IgD-negative memory B cell (primary cell): Measurements from ENCODE around the gene LITAF. TPM values are rescaled to one million over a fixed set of nuclear protein-coding genes. Genes with fewer than 3 reads are reported as not detected.
"Not testable (repeated sequence)": the region's sequence is repeated elsewhere in the genome, so short reads cannot be mapped to it uniquely, and the experiment has no call there.

Experiments
- H3K27ac Mint-ChIP-seq, 3 donors: one replicate each; pipeline ENCODE4 v1.8.0; 2020 to 2022; ENCODE audit warnings: mild to moderate bottlenecking in 3 of 3, mixed read lengths in 3 of 3, moderate library complexity in 1 of 3
- H3K27me3 Mint-ChIP-seq: one replicate; pipeline ENCODE4 v1.8.0; 2021; ENCODE audit warnings: mixed read lengths
- H3K36me3 Mint-ChIP-seq: one replicate; pipeline ENCODE4 v1.8.0; 2020; ENCODE audit warnings: mild to moderate bottlenecking, mixed read lengths
- H3K4me1 Mint-ChIP-seq, 3 donors: one replicate each; pipeline ENCODE4 v1.8.0; 2020 to 2022; ENCODE audit warnings: mixed read lengths in 3 of 3, mild to moderate bottlenecking in 1 of 3
- H3K4me3 Mint-ChIP-seq, 4 donors: one replicate each; pipeline ENCODE4 v1.8.0; 2020 to 2022; ENCODE audit warnings: mild to moderate bottlenecking in 4 of 4, mixed read lengths in 4 of 4, moderate library complexity in 3 of 4
- H3K9me3 Mint-ChIP-seq, 3 donors: one replicate each; pipeline ENCODE4 v1.8.0; 2020 to 2021; ENCODE audit warnings: mixed read lengths in 3 of 3, mild to moderate bottlenecking in 1 of 3
- polyA plus RNA-seq: library from polyadenylated mRNA; unstranded; fragments of 300-500 nt; fragmentation: Illumina TruSeq; gene quantifications from one replicate; pipeline ENCODE4 v1.2.3, GENCODE V29; 2021

The LITAF gene
- polyA plus RNA-seq, 1 donor from 2014 or later = 318 TPM

DNA sequence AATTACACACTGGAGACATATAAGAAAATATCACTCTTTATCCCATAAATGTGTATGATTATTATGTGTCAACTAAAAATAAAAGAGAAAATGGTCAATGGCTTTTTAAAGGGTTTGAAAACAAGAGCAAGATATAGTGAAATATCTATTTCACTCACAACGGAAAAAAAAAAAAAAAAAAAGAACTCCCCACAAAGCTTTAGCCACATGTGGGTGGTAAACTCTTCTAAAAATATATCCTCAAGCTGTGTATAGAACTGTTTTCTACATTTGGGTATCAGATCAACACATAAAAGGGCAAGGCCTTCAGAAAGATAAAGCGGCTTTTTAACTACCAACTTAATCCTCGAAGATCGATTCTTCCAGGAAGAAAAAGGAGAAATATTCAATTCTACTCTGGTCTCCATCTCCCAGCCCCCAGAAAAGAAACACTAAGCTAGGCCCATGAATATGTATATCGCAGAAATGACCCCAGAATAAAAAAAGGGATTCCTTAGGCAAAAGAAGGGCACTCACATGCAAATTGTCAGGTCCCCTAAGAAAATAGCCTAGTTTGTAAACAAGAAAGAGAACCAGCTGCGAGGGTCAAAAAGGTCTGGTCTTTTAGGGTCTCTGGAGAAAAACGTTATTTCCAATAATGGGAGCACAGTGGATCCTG, 4.4 kb downstream of the LITAF start:
- H3K9me3 Mint-ChIP-seq = no peaks in the 10 kb centered on the region

DNA sequence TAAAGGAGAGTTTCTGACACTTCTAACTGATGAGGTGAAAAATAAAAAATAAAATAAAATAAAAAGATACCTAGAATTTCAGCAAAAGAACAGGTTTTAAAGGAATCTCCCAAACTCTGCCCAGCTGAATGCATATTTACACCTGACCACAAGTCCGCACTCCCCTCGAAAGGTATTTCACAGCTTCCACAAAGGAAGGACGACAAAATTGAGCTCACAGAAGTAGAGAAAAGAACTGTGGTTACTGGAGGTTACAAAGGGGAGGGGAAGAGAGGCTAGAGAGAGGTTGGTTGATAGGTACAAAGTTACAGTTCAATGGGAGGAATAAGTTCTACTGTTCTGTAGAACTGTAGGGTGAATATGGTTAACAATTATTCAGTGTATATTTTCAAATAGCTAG, 5.0 kb downstream of the LITAF start:
- Mint-ChIP-seq H3K9me3 (no peaks in the 10 kb centered on the region), H3K27ac (peak overlapping the region; percentile 63 to 80 (median 79)), H3K36me3 (peaks cover 4% of the 10 kb centered on the region), H3K27me3 (no peaks in the 10 kb centered on the region), H3K4me3 (peak overlapping the region; percentile 61 to 84 (median 73)), H3K4me1 (peaks cover 55 to 65% (median 60%) of the 10 kb centered on the region in 3 donors)

More for the DNA sequence above, 4.4 kb downstream of the LITAF start:
- peak overlapping the region; percentile 61 to 84 (median 73) for H3K4me3 Mint-ChIP-seq
- peak overlapping the region; percentile 63 to 80 (median 79) for H3K27ac Mint-ChIP-seq
- H3K4me1 Mint-ChIP-seq = peaks cover 52 to 60% (median 55%) of the 10 kb centered on the region in 3 donors
- H3K27me3 Mint-ChIP-seq = no peaks in the 10 kb centered on the region
- peaks cover 4% of the 10 kb centered on the region for H3K36me3 Mint-ChIP-seq

DNA sequence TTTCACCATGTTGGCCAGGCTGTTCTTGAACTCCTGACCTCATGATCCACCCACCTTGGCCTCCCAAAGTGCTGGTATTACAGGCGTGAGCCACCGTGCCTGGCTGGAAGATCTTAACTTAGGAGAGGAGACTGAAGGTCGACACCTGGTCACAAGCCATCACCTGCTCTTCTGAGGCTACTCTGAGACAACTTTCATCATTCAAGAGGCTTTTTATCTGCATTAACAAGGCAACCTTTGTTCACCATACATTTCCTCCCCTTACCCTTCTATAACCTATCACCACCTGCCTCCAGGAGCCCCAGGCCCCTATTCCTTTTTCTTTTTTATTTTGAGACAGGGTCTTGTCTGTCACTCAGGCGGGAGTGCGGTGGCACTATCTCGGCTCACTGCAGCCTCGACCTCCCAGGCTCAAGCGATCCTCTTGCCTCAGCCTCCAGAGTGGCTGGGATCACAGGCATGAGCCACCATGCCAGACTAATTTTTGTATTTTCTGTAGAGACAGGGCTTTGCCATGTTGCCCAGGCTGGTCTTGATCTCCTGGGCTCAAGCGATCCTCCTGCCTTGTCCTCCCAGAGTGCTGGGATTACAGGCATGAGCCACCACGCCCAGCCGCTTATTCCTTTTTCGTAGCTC, 6.2 kb downstream of the LITAF start:
- Mint-ChIP-seq H3K27ac (peak overlapping the region; percentile 37 to 80 (median 46)), H3K36me3 (peaks cover 4% of the 10 kb centered on the region), H3K4me1 (peaks cover 50 to 68% (median 66%) of the 10 kb centered on the region in 3 donors), H3K27me3 (no peaks in the 10 kb centered on the region), H3K9me3 (no peaks in the 10 kb centered on the region), H3K4me3 (peak overlapping the region in 3 of 4 donors; percentile 15 to 67 (median 39))

DNA sequence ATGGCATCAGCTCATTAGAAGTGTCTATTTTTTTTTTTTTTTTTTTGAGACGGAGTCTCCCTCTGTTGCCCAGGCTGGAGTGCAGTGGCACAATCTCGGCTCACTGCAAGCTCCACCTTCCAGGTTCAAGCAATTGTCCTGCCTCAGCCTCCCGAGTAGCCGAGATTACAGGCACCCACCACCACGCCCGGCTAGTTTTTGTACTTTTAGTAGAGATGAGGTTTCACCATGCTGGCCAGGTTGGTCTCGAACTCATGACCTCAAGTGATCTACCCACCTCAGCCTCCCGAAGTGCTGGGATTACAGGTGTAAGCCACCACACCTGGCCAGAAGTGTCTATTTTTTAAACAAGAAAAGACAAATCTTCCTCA, 9.4 kb downstream of the LITAF start:
- not testable (repeated sequence) for H3K27me3 Mint-ChIP-seq, H3K36me3 Mint-ChIP-seq, H3K9me3 Mint-ChIP-seq
- Mint-ChIP-seq H3K4me3 (peak overlapping the region; percentile 3 to 91 (median 54)), H3K27ac (peak overlapping the region in 2 of 3 donors; percentile 78 to 96), H3K4me1 (peaks cover 34 to 63% (median 61%) of the 10 kb centered on the region in 3 donors)

DNA sequence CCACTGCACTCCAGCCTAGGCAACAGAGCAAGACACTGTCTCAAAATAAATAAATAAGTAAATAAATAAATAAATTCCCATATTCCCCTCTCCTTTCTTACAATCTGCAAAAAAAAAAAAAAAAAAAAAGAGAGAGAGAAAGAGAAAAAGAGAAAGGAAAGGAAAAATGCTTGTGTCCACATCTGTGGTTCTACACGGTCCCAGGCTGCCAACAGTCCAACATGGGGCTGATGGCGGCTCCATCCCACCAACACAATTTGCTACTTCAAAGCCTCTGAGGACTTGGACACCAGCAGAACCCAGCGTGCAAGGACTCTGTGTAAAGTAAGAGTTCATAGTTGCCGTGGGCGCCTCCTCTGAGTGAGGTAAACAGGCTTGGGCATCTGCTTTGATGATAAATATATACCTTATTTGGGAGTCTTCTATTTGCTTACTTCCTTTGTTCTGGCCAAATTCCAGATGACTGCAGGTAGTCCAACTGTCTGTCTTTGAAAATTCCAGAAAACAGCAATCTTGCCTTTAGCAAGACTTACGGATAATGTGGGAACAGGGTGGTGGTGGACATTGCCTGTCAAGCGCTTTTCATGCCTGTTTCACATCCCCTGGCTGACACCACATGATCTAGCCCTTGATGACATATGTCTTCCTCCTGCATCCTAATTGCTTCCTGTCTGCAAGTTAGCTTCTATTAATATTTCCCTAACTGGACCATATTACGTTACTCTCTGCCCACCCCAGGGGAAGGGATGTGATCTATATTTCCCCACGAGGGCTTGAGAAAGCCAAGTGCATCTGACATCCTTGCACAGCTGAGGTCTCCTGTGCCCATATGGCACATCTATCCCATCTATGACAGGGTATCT, 10.1 kb downstream of the LITAF start:
- Mint-ChIP-seq H3K9me3 (no peaks in the 10 kb centered on the region), H3K27me3 (no peaks in the 10 kb centered on the region), H3K36me3 (peaks cover 11% of the 10 kb centered on the region), H3K4me3 (peak overlapping the region; percentile 26 to 91 (median 74)), H3K27ac (peak overlapping the region; percentile 27 to 96 (median 78)), H3K4me1 (peaks cover 32 to 61% (median 58%) of the 10 kb centered on the region in 3 donors)

DNA sequence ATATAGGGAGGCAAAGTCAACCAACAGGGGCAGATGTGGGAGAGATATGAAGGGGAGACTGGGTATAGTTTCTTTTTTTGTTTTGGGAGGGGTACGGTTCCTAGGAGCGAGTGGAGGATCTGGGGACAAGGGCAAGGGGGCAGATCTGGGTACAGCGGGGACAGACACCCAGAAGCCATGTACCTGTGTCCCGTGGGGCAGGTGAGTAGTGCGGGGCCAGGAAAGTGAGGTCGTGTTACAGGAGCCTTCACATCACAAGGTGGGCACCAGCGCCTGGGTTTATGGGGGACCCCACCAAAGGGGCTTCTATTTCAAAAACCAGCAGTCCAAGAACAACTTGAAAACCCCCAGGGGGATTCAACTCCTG, 11.5 kb downstream of the LITAF start:
- H3K27me3 Mint-ChIP-seq = no peaks in the 10 kb centered on the region
- peaks cover 11% of the 10 kb centered on the region for H3K36me3 Mint-ChIP-seq
- peaks cover 30 to 62% (median 56%) of the 10 kb centered on the region in 3 donors for H3K4me1 Mint-ChIP-seq
- H3K27ac Mint-ChIP-seq = peak overlapping the region; percentile 63 to 98 (median 70)
- H3K9me3 Mint-ChIP-seq = no peaks in the 10 kb centered on the region
- H3K4me3 Mint-ChIP-seq = peak overlapping the region in 3 of 4 donors; percentile 25 to 84 (median 43)

DNA sequence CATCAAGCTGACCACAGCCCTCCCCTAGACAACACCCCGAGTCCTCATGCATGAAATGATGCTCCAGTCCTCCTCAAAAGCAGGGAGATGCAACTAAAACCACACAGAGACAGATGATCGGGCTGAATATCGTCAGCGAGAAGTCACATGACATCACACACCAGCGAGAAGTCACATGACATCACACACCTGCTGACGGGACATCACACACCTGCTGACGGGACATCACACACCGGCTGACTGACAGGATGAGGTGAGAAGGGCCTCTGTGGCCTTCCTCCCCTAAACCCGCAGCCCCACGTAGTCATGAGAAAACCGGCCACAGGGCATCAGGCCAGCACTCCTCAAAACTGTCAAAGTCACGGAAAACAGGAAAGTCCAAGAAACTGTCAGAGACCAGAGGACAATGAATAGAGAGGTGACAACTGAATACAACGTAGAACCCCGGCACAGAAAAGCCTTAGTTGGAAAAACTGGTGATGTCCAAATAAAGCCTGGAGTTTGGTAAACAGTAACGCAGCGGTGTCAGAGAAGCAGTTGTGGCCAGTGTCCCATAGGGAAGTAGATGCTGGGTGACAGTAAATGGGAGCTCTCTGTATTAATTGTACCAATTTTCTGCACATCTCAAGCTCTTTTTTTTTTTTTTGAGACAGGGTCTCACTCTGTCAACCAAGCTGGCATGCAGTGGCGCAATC, 14.3 kb downstream of the LITAF start:
- Mint-ChIP-seq H3K27ac (peak overlapping the region; percentile 86 to 96 (median 91)), H3K36me3 (peaks cover 9% of the 10 kb centered on the region), H3K27me3 (no peaks in the 10 kb centered on the region), H3K9me3 (no peaks in the 10 kb centered on the region), H3K4me3 (peak overlapping the region; percentile 3 to 76 (median 50)), H3K4me1 (peaks cover 29 to 48% (median 47%) of the 10 kb centered on the region in 3 donors)

DNA sequence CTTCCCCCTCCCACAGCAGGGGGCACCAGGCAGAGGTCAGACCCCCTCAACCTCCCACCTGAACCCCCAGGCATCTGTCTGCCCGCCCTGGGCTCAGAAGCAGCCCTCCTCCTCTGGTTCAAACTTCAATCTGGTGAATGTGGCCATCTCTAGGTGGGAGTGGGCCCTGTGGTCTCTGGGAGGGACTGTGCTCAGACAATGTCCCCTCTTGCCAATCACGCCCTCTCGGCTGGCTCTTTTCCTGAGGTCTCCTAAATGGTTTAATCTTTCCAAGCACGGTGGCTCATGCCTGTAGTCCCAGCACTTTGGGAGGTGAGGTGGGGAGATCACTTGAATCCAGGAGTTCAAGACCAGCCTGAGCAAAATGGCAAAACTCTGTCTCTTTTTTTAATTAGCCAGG, 15.2 kb downstream of the LITAF start:
- Mint-ChIP-seq H3K4me1 (peaks cover 28 to 42% (median 41%) of the 10 kb centered on the region in 3 donors), H3K27me3 (no peaks in the 10 kb centered on the region), H3K9me3 (no peaks in the 10 kb centered on the region)

DNA sequence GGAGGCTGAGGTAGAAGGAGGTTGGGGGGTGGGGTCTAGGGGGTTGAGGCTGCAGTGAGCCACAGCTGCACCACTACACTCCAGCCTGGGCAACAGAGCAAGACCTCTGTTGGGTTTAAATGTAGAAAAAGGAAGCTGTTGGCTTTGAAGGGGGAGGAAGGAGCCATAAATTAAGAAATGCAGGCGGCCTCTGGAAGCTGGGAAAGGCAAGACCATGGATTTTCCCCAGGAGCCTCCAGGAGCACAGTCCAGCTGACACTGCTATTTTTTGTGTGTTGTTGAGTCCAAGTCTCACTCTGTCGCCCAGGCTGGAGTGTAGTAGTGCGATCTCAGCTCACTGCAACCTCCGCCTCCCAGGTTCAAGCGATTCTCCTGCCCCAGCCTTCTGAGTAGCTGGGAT, 15.9 kb downstream of the LITAF start:
- H3K4me3 Mint-ChIP-seq = peak overlapping the region in 2 of 4 donors; percentile 25 to 74
- H3K4me1 Mint-ChIP-seq = peaks cover 35 to 47% (median 40%) of the 10 kb centered on the region in 3 donors

More for the DNA sequence above, 15.2 kb downstream of the LITAF start:
- Mint-ChIP-seq H3K27ac (peak overlapping the region; percentile 74 to 96 (median 86)), H3K4me3 (peak overlapping the region in 3 of 4 donors; percentile 25 to 74 (median 67)), H3K36me3 (peaks cover 14% of the 10 kb centered on the region)

DNA sequence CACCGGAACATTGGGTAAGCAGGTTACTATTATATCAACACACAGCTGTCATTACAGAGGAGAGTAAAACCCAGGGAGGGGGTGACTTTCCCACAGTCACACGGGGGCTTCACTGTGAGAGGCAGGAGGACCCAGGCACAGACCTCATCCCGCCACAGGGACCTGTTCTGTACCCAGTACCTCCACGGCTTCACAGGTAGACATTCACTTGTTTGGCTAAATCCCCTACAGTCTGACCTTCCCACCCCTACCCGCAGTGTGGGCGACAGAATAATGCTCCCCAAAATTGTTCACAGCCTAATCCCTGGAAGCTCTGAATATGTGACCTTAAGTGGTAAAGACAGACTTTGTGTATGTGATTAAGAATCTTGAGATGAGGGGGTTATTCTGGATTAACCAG, 16.5 kb downstream of the LITAF start:
- H3K36me3 Mint-ChIP-seq = peaks cover 14% of the 10 kb centered on the region
- no peaks in the 10 kb centered on the region for H3K9me3 Mint-ChIP-seq
- H3K27ac Mint-ChIP-seq = peak overlapping the region; percentile 31 to 86 (median 74)
- H3K27me3 Mint-ChIP-seq = no peaks in the 10 kb centered on the region
- peak overlapping the region in 1 of 4 donors; percentile 11 for H3K4me3 Mint-ChIP-seq
- H3K4me1 Mint-ChIP-seq = peaks cover 33 to 46% (median 35%) of the 10 kb centered on the region in 3 donors

More for the DNA sequence above, 15.9 kb downstream of the LITAF start:
- Mint-ChIP-seq H3K9me3 (no peaks in the 10 kb centered on the region), H3K36me3 (peaks cover 14% of the 10 kb centered on the region), H3K27me3 (no peaks in the 10 kb centered on the region), H3K27ac (peak overlapping the region; percentile 39 to 86 (median 74))

DNA sequence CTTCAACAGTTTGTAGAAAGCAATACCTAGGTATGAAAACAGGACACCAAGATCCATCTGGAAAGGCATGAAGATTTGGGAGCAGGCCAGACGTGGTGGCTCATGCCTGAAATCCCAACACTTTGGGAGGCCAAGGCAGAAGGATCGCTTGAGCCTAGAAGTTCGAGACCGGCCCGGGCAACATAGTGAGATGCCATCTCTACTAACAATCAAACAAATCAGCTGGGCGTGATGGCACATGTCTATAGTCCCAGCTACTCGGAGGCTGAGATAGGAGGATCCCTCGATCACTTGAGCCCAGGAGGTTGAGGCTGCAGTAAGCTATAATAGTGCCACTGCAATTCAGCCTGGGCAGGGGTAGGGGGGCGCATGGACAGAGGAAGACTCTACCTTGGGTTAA, 20.3 kb downstream of the LITAF start:
- Mint-ChIP-seq H3K27ac (peak overlapping the region; percentile 27 to 79 (median 76)), H3K27me3 (no peaks in the 10 kb centered on the region), H3K9me3 (no peaks in the 10 kb centered on the region), H3K36me3 (peaks cover 10% of the 10 kb centered on the region), H3K4me1 (peaks cover 23 to 38% (median 28%) of the 10 kb centered on the region in 3 donors), H3K4me3 (peak overlapping the region in 1 of 4 donors; percentile 7)

DNA sequence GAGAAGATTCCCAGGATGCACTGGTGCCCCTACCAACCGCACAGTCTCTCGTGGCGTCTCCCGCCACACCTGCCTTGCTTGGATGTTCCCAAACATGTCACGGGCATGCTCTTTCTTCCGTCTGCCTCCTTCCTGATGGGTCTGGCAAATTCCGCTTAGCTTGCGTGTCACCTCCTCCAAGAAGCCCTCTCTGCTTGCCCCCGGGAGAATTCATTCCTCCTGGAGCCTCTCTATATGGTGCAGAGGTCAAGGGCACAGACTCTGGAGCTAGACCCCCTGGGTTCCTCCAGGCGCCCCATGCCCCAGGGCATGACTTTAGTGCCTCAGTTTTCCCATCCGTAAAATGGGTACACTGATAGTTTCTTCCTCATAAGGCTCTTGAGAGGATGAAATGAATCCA, 21.1 kb downstream of the LITAF start:
- Mint-ChIP-seq H3K4me3 (no peak overlapping the region), H3K27ac (peak overlapping the region in 2 of 3 donors; percentile 79 to 81)

DNA sequence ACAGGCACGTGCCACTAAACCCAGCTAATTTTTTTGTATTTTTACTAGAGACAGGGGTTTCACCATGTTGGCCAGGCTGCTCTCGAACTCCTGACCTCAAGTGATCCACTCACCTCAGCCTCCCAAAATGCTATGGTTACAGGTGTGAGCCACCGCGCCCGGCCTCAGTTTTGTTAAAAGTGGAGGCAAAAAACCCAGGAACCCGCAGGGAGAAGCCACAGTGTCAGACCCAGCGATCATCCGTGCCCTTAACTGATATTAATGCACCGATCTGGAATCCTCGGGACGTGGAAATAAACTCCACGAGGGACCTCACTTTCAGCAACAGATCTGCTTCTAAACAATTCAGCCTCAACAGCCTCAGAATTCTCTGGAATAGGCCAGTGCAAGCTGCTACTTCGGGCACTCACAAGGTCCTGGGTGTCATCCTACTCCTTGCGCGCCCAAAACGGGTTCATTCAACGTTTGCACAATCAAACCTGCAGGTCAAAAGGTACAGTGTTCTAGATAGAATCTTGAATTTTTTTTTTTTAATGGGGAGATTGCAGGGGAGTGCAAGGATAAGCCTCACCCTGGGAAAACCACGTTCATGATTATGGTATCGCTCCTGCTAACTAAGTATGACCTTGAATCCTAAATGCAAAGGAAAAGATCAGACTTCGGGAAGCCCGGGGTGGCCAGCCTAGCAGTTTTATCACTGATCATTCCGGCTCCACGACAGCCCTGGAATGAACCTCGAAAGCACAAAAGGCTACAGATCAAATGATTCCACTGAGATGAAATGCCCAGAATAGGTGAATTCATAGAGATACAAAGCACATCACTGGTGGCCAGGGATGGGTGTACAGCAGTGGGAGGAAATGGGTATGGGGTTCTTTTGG, 22.4 kb downstream of the LITAF start:
- peak overlapping the region in 2 of 3 donors; percentile 49 to 69 for H3K27ac Mint-ChIP-seq
- peaks cover 17 to 36% (median 20%) of the 10 kb centered on the region in 3 donors for H3K4me1 Mint-ChIP-seq
- H3K4me3 Mint-ChIP-seq = peak overlapping the region in 1 of 4 donors; percentile 28
- H3K36me3 Mint-ChIP-seq = peaks cover 9% of the 10 kb centered on the region
- no peaks in the 10 kb centered on the region for H3K9me3 Mint-ChIP-seq
- no peaks in the 10 kb centered on the region for H3K27me3 Mint-ChIP-seq

More for the DNA sequence above, 21.1 kb downstream of the LITAF start:
- Mint-ChIP-seq H3K27me3 (no peaks in the 10 kb centered on the region), H3K36me3 (peaks cover 10% of the 10 kb centered on the region), H3K4me1 (peaks cover 19 to 40% (median 24%) of the 10 kb centered on the region in 3 donors), H3K9me3 (no peaks in the 10 kb centered on the region)
